ENCODE data around the gene ZNF32.
"Not testable (repeated sequence)": the region's sequence is repeated elsewhere in the genome, so short reads cannot be mapped to it uniquely, and the experiment has no call there.

The ZNF32 gene

DNA sequence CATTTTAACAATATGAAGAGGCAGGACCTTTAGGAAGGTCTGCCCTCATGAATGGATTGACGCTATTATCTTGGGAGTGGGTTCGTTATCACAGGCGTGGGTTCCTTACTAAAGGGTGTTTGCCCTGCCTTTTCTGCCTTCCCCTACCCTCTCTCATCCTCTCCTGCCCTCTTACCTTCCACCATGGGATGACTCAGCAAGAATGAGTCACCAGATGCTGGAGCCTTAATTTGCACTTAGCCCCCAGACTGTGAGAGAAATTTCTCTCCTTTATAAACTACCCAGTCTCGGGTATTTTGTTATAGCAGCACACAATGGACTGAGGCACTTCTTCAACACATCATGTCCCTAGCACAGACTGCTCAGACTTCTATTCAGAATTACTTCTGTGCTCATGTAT is 31.4 kb upstream of the ZNF32 start:
- no peak for DNase-seq (ENCODE audit: low spot score)

DNA sequence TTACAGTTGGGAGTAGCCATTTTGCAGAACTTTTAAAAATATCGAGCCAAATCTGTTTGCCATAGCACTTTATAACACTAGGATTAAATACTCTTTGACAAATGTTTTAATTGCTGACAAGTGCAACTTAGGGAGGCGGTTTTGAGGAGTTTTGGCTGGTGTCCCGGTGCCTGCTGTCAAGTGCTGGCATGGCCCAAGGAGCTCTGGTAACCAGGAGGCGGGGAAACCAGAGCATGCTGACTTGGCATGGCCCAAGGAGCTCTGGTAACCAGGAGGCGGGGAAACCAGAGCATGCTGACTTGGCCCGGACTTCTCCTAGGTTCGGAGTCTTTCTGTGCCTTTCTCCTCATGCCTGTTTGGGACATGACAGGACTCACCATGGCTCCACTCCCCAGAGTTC is 30.8 kb upstream of the ZNF32 start:
- DNase-seq (ENCODE audit: low spot score): no peak

DNA sequence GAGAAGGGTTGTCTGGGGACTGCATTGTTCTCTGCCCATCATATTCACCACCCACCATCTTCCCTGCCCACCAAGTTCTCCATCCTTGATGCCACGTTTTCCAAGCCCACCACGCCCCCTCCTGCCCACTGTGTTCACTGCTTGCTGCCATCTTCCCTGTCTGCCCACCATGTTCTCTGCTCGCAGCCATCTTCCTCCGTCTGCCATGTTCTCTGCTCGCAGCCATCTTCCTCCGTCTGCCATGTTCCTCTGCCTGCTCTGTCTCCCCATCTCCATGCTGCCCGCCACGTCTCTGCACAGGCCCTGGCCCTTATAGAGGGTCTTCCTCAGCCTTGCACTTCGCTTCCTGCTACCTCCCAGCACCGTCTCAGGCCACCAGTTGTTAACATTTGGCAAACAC is 30.0 kb upstream of the ZNF32 start:
- DNase-seq (ENCODE audit: low spot score): no peak

DNA sequence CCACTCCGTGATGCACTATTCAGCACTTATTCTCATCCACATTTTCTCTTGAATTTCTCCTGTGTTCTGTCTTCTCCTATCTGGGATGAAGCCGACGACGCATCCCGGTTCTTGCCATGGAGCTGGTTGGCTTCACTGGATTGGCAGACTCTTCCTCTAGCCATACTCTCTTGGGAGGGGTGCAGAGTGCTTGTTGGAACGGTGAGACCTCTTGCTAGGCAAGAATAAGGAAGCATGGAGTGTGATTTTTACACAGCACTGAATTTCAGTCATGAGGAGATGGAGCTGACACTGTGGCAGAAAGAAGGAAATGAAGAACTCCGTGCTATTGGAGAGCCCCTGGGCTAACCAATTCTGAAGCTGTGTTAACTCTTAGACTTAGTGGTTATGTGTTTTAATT is 28.2 kb upstream of the ZNF32 start:
- DNase-seq (ENCODE audit: low spot score): no peak

DNA sequence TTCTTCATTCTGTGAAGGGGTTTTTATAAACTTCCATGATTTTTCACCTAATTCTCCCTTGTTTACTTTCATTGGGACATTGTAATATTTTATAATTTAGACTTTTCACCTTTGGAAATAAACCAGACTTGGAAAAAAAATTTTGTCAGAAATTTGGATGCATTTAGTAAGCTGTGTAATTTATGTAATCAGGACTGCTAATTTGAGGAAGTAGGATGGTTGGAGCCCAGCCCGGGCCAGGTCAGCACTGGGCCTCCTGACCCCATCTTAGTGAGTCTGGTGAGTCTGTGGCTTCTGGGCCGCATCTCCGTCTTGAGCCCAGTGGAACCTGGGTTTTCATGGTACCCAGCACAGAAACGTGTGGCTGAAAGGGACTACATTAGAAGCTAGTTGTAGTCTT is 27.6 kb upstream of the ZNF32 start:
- no peak for DNase-seq (ENCODE audit: low spot score)

DNA sequence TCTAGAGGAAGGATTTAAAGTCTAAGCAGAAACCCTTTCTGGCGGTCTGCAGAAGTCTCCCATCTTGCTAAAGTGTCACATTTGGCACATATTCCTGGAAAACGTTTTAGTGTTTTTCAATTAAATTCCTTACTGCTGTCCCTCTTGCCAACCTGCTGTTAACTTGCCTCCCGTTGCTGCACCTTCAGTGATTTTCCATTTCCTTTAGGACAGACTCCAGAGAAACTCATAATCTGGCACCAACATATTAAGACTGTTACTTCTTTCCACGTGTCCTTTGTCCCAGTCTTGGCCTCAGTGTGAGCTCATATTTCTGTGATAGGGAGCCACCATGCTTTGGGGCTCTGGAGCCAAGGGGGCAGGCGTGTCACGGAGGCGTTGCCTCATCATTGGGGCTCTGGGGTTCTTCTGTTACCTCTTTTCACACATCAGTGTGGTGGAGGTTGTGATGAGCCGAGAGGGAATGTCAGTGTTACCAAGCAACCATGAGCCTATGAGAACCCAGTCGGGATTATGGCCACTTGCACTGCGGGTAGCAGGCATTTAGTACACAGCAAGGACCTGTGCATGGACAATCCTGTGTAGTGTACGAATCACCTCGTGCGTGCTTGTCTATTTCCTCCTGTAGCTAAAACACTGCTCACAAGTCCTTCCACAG is 26.0 kb upstream of the ZNF32 start:
- DNase-seq (ENCODE audit: low spot score): no peak

DNA sequence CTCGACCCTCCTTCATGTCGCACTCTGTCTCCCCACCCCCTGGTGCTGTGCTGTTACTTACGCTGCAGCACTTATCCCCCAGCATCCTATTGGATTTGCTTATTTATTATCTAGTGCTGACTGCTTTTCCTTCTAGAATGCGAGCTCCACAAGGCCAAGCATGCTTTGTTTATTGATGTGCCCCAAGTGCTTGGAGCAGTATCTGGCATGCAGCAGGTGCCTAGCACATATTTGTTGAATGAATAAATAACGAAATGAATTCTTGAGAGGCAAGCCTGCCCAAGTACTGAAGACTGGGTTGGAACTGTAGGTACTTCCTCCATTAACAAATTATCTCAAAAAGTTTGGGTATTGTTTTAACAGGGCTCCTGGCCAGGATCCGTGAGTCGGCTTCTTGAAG is 24.8 kb upstream of the ZNF32 start:
- no peak for DNase-seq (ENCODE audit: low spot score)

DNA sequence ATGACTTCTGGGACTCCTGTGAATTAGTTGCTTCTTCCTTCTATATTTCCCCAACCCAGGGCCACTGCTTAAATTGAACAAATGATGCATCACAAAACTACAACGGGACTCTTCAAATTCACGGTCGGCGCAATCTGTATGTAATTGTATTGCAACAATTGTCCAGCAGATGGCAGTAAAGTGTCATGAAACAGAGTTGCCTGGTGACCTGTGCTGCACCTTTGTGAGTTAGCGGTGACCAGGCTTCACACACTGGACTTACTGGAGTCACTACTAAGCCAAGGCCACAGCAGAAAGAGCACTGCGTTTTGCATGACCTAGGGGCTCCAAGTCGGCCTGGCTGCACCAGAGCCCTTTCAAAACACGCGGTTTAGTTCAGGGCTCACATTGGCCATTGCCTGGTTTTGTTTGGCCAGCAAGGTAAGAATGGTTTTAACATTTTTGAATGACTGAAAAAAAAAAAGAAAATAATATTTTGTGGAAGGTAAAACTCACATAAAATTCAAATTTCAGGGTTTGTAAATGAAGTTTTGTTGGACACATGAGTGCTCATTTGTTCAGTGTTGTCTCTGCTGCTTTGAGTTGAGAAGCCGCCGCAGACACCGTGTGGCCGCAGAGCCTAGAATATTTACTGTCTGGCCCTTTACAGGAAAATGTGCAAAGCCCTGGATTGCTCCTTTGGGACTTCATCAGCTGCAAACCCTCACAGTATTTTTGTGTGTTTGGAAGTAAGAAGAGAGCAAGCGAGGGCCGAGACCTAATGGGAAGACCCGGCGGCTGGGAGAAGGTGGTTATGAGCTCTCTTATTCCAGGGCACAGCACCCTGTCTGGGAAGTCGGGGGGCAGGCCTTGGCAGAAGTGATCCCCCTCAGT is 23.2 kb upstream of the ZNF32 start:
- peak; percentile 79 for DNase-seq (ENCODE audit: low spot score)

DNA sequence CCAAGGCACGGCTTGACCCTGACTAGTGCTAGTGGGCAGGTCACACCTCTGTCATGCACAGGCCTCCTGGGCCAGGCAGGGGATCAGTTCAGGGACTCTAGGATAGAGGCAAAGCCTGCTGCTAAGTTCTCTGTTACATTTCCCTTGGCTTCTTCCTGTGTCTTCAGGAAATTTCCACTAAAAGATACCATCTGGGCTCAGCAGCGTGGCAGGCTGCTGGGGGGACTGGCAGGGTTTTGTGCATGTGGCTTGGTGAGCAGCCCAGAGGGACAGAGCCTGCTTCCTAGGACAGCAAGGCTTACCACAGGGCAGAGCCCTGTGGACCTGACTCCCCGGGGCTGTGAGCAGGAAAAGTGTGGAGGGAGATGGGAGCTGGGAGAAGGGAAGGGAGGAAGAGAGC is 20.7 kb upstream of the ZNF32 start:
- no peak for DNase-seq (ENCODE audit: low spot score)

DNA sequence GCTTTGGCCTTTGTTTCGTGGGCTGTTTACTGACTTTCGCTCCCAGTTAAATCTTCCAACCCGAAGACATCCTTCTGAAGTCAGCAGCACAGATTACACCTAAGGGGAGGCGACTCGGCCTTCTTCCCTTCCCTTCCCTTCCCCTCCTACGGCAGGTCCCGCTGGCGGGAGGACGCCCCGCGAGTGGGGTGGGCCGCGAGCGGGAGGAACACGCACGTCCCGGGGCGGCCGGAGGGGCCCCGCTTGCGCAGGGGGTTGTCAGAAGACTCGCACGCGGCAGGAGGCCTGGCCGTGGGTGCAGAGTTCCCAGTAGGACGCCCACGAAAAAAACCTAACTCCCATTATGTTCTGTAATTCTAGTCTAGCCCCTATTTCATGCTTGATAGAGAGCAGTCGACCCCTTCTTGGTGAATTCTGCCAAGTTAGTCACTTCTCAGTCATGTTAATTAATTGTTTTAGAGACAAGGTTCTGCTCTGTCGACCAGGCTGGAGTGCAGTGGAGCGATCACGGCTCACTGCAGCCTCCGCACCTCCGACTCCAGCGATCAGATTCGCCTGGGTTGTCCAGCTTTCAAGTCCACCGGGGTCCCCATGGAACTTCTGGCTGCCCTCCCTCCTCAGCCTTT is 19.2 kb upstream of the ZNF32 start:
- DNase-seq (ENCODE audit: low spot score): no peak

DNA sequence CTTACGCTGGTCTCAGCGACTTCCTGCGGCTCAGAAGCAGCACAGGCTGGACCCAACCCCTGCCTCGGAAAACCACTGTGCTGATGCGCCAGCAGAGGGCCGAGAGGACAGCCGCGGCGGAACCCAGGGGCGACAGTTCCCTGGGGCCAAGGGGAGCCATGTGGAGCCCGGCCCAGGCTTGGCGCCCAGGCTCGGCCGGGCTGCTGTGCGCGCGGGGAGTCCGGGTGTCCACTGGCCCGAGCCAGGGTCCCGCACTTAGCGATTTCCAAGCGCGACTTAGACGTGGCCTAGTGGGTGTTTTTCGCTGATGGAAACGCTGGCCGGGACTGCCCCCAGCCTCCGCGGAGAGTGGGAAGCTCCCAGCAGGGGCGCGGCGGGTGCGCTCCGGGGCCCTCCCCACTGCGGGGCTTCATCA is 18.6 kb upstream of the ZNF32 start:
- DNase-seq (ENCODE audit: low spot score): no peak

DNA sequence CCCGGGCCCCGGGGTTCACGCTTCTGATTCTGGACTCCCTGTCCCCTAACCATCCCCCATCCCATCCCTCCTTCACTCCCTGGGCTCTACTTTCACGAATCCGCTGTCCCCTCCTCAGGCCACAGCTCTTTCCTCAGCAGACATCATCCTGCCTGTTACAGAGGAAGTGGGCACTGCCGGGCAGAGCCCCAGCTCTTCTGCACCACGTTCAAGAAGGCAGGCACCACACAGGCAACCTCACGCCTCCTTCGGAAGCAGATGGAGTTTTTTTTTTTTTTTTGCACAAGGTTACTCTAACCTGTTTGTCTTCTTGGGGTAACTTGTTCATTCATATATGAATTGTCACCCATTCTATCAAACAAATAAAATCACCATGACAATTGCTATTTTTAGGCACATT is 17.9 kb upstream of the ZNF32 start:
- DNase-seq (ENCODE audit: low spot score): no peak

DNA sequence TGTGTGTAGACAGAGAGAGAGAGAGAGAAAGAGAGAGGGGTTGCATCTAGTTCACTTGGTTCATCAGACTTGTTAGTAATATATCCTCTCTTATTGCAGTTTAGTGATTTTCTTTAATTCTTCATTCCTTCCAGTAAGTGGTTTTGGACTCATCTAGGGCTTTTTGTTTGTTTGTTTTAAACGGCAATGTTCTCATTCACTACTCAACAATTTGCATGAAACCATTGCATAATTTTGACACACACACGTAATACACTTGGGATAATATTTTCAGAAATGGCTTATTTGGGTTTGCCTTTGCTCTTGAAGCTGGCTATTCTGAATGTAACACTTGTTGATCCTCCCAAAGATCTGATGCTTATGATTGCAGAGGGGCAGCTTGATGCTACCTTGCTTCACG is 16.4 kb upstream of the ZNF32 start:
- no peak for DNase-seq (ENCODE audit: low spot score)

DNA sequence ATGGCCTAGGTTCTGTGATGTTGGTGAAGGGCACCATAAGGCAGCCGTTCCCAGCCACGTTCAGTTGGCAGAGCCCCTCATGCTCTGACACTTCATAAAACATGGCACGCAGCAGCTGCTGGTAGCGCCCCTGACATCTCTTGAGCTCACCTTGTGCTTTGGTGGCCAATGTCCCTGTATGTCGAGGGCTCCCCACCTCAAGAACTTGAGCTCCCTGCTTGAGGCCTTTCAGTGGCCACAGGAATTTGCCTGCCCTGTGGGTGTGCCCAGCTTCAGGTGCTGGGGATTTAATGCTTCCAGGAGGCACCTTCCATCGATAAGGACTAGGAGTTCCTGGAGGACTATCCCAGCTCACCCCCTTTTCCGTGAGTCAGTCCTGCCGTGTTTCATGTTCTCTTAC is 9.5 kb upstream of the ZNF32 start:
- no peak for DNase-seq (ENCODE audit: low spot score)

DNA sequence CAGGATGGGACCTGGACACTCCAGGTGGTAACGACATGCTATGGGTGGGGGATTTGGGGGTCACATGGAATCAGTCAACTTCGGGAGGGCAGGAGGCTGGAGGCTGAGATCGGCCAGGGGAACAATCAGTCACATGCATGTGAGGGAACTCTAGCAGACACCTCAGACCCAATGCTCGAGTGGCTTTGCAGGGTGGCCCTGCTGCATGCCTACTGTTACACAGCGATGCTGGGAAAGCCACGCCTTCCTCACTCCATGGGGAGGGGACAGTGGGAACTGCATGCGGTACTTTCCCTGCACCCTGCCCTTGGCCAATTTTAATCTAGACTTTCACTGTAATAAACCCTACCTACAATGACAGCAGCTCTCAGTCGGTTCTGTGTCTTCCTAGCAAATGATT is 6.6 kb upstream of the ZNF32 start:
- DNase-seq (ENCODE audit: low spot score): no peak

DNA sequence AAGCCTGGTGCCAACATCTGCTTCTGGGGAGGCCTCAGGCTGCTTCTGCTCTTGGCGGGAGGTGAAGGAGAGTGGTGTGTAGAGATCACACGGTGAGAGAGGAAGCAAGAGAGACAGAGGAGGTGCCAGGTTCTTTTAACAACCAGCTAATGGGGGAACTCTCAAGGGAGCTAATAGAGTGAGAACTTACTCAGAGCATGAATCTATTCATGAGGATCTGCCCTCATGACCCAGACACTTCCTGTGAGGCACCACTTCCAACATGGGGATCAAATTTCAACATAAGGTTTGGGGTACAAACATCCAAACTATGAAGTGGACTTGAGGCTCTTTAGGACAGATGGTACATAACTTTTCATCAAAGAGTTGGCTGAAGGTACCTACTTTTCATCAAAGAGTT is 5.1 kb upstream of the ZNF32 start:
- DNase-seq (ENCODE audit: low spot score): no peak

DNA sequence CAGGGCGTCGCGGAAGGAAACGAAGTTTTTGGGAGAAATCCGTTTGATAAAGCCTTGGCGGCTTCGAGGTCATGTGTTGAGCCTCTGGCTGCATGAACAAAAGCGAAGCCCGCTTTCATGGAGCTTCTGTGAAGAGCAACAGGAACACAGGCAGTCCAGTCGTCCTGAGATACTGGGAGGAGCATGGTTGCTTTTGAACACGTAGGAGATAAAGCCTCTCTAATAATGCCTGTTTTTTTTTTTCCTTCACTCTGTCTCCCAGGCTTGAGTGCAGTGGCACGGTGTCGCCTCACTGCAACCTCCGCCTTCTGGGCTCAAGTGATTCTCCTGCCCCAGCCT is 473 bp upstream of the ZNF32 start:
- no peak for DNase-seq (ENCODE audit: low spot score)

DNA sequence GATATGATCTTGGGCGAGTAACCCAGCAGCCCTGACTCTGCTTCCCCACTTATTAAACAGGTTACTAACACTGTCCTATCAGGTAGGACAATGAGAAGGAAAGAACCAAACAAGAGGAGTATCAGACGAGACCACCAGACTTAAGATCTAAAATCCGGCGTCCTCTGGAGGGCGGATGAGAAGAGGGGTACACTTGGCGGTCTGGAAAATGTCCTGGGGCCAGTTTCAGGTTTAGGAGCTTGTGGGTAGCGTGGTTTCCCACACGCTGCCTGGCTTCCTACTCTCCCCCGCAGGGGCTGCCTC is 635 bp downstream of the ZNF32 start:
- no peak for DNase-seq (ENCODE audit: low spot score)

DNA sequence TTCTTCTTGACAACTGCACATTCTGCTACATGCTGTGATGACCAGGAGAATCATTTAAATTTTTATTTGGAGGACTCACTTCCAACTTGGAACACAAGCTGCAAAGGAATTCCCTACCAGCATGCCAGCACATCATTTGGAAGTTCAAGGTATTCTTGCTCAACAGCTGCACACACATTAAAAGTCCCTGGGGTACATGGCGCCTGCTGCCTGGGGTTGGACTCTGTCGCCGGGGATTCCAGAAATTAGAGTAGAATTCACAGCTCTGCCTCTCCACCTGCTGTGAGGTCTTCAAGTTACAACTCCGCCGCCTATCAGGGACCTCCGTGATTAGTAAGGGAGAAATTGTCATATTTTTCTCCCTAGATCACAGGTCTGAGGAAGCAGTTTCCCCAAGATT is 1.1 kb downstream of the ZNF32 start:
- DNase-seq (ENCODE audit: low spot score): no peak

DNA sequence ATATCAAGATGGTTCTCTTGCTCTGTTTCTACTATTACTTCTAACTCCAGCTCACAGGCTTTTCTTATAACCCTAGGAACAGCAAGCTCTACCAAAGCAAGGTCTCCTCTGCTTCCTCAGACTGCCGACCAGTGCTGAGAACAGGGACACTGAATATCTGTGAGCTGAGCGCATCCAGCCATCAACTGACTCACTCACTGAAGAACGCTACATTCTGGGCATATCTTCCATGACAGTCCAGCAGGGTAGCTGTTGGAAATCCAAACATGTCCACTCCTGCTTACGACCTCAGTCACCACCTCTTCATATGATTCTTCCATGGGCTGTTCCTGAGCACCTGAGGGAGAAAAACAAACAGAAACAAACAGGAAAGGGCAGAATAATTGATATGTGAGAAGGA is 2.8 kb downstream of the ZNF32 start:
- DNase-seq (ENCODE audit: low spot score): no peak

DNA sequence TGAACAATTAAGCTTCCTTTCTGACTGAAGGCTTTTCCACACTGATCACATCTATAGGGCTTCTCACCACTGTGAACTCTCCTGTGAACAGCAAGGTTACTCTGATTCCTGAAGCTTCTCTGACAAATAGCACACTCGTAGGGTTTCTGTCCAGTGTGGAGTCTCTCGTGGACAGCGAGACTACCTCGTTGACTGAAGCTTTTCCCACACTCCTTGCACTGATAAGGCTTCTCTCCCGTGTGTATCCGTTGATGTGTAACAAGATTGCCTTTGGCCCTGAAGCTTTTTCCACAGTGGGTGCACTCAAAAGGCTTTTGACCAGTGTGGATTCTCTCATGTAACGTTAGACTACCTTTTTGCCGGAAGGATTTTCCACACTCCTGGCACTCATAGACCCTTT is 4.4 kb downstream of the ZNF32 start:
- DNase-seq (ENCODE audit: low spot score): no peak

DNA sequence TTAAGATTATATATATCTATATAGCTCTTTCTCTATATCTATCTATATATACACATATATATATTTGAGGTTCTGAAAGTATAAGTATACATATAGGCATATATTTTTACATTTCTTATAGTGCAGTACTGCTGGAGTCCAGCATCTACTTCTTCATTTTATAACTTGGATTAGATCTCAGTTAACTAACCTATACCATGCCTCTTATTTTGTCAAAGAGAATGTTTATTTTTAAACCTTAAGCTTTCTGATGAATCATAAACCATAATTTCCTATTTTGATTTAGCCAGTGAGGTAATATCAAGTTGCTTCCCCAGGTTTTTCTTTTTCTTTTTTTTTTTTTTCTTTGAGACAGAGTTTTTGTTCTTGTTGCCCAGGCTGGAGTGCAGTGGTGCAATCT is 8.1 kb downstream of the ZNF32 start:
- no peak for DNase-seq (ENCODE audit: low spot score)

DNA sequence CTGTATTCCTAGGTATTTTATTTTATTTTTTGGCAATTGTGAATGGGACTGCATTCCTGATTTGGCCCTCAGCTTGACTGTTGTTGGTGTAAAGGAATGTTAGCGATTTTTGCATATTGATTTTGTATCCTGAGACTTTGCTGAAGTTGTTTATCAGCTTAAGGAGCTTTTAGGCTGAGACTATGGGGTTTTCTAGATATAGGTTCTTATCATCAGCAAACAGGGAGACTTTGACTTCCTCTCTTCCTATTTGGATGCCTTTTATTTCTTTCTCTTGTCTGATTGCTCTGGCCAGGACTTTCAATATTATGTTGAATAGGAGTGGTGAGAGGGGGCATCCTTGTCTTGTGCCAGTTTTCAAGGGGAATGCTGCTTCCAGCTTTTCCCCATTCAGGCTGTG is 12.9 kb downstream of the ZNF32 start:
- DNase-seq (ENCODE audit: low spot score): not testable (repeated sequence)

DNA sequence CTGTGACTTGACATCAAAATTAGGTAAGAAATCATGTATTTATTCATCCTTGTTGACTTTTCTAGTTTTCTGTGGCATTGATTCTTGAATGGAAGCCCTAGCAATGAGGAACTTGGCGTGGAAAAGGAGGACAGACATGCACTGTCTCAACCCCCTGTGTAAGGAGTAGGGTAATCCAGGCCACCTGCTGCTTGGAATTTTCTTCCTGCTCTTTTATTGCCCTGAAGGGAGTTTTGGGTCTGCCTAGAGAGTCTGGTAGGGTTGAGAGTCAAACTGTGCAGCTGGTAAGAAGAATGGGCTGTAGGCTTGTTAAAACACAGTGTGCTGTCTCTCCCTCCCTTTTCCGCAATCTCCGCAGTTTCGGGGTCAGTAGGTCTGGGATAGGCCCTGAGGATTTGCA is 19.7 kb downstream of the ZNF32 start:
- DNase-seq (ENCODE audit: low spot score): no peak
